CD8-positive, alpha-beta memory T cell (primary cell): ENCODE measurements around the gene DPYSL5. TPM values are rescaled to one million over a fixed set of nuclear protein-coding genes. Genes with fewer than 3 reads are reported as not detected.

Experiments used
- CTCF ChIA-PET: fragments of 350-600 bp; sonication (Branson Sonifier 250); formaldehyde crosslinking; loops from one replicate; lab custom pipeline; 2021; ENCODE audit warnings: antibody characterized with exemption; lab: Charles Lee
- POLR2A ChIA-PET: fragments of 350-600 bp; sonication (Branson Sonifier 250); formaldehyde crosslinking; loops from one replicate; lab custom pipeline; 2021; ENCODE audit warnings: antibody characterized with exemption; lab: Charles Lee
- DNase-seq, 5 donors: peaks; one replicate each; pipeline versions ENCODE4 v3.0.0 to v3.0.0-alpha.2; 2020 to 2022; ENCODE audit warnings: mixed read lengths in 1 of 5
- H3K27ac ChIP-seq: one replicate; pipeline ENCODE4 v1.7.0; 2013; ENCODE audit warnings: low read depth, mild to moderate bottlenecking, low read length, moderate library complexity
- H3K27me3 ChIP-seq: 2 replicates; pipeline ENCODE4 v1.7.0; 2013; ENCODE audit warnings: low read length, mild to moderate bottlenecking; ENCODE audit not compliant: insufficient read depth, poor library complexity, severe bottlenecking
- H3K36me3 ChIP-seq: 2 replicates; pipeline ENCODE4 v1.7.0; 2013; ENCODE audit warnings: mild to moderate bottlenecking, low read length, moderate library complexity; ENCODE audit not compliant: insufficient read depth
- H3K4me1 ChIP-seq: 2 replicates; pipeline ENCODE4 v1.7.0; 2013; ENCODE audit warnings: mild to moderate bottlenecking, low read length, moderate library complexity; ENCODE audit not compliant: insufficient read depth
- H3K4me3 ChIP-seq: 2 replicates; pipeline ENCODE4 v1.7.0; 2013; ENCODE audit warnings: mild to moderate bottlenecking, low read length
- H3K9me3 ChIP-seq: 2 replicates; pipeline ENCODE4 v1.7.0; 2013; ENCODE audit warnings: mild to moderate bottlenecking, low read length
- H3K27ac Mint-ChIP-seq, 8 donors: one replicate each; pipeline ENCODE4 v1.8.0; 2020 to 2021; ENCODE audit warnings: mixed read lengths in 8 of 8, mild to moderate bottlenecking in 6 of 8, inconsistent platforms in 3 of 8, moderate library complexity in 3 of 8
- H3K27me3 Mint-ChIP-seq, 2 donors: one replicate each; pipeline ENCODE4 v1.8.0; 2020 to 2021; ENCODE audit warnings: mixed read lengths in 2 of 2, mild to moderate bottlenecking in 1 of 2, moderate library complexity in 1 of 2
- H3K36me3 Mint-ChIP-seq, 3 donors: one replicate each; pipeline ENCODE4 v1.8.0; 2020 to 2021; ENCODE audit warnings: mixed read lengths in 3 of 3, inconsistent platforms in 1 of 3, mild to moderate bottlenecking in 1 of 3
- H3K4me1 Mint-ChIP-seq, 3 donors: one replicate each; pipeline ENCODE4 v1.8.0; 2020 to 2021; ENCODE audit warnings: mixed read lengths in 3 of 3, inconsistent platforms in 1 of 3, mild to moderate bottlenecking in 1 of 3
- H3K4me3 Mint-ChIP-seq, 7 donors: one replicate each; pipeline ENCODE4 v1.8.0; 2020 to 2021; ENCODE audit warnings: mixed read lengths in 7 of 7, mild to moderate bottlenecking in 6 of 7, moderate library complexity in 4 of 7, inconsistent platforms in 2 of 7
- H3K9me3 Mint-ChIP-seq, 5 donors: one replicate each; pipeline ENCODE4 v1.8.0; 2020 to 2022; ENCODE audit warnings: mixed read lengths in 5 of 5, mild to moderate bottlenecking in 3 of 5, moderate library complexity in 2 of 5, inconsistent platforms in 1 of 5
- polyA plus RNA-seq: library from polyadenylated mRNA; unstranded; fragments of 300-500 nt; fragmentation: Illumina TruSeq; gene quantifications from one replicate; pipeline ENCODE4 v1.2.3, GENCODE V29; 2021
- total RNA-seq, 2 experiments: library from RNA; stranded (reverse); gene quantifications; one replicate each; pipeline ENCODE4 v1.2.3, GENCODE V29; 2021

DPYSL5 gene
- total and polyA plus RNA-seq, 3 experiments from 2014 or later = not detected

GRCh38 chr2:26903676-26904075 lies 55.7 kb downstream of the DPYSL5 start:
- ChIA-PET CTCF (no interaction called here), POLR2A (interaction anchor here (0.6 kb wide), 1 partner anchor 118 kb away, joined by 3 read pairs; the partner anchor contains the start of gene CENPA)
- Mint-ChIP-seq H3K36me3 (no peaks in the 10 kb centered on the region), H3K4me1 (no peaks in the 10 kb centered on the region), H3K9me3 (no peaks in the 10 kb centered on the region), H3K27ac (no peak overlapping the region), H3K4me3 (no peak overlapping the region), H3K27me3 (peaks cover 1 to 30% of the 10 kb centered on the region in 2 donors)
- Histone ChIP-seq H3K27ac (no peak overlapping the region), H3K9me3 (no peaks in the 10 kb centered on the region), H3K27me3 (no peaks in the 10 kb centered on the region), H3K36me3 (no peaks in the 10 kb centered on the region), H3K4me3 (no peak overlapping the region), H3K4me1 (no peaks in the 10 kb centered on the region)
- DNase-seq = no peak

GRCh38 chr2:26904839-26905238 lies 56.9 kb downstream of the DPYSL5 start:
- CTCF ChIA-PET = no interaction called here
- H3K27me3 ChIP-seq = no peaks in the 10 kb centered on the region

GRCh38 chr2:26905341-26906198 lies 57.6 kb downstream of the DPYSL5 start:
- no peaks in the 10 kb centered on the region for H3K4me1 ChIP-seq
- H3K27ac Mint-ChIP-seq = no peak overlapping the region
- no peaks in the 10 kb centered on the region for H3K27me3 ChIP-seq
- H3K4me3 Mint-ChIP-seq = peak overlapping the region in 1 of 7 donors; percentile 29
- H3K4me3 ChIP-seq = no peak overlapping the region
- H3K9me3 ChIP-seq = no peaks in the 10 kb centered on the region
- no peak overlapping the region for H3K27ac ChIP-seq
- no peak for DNase-seq
- H3K36me3 Mint-ChIP-seq = no peaks in the 10 kb centered on the region
- H3K27me3 Mint-ChIP-seq = peaks cover 1 to 35% of the 10 kb centered on the region in 2 donors
- H3K4me1 Mint-ChIP-seq = no peaks in the 10 kb centered on the region
- POLR2A ChIA-PET = no interaction called here
- no peaks in the 10 kb centered on the region for H3K9me3 Mint-ChIP-seq
- CTCF ChIA-PET = interaction anchor here (0.6 kb wide), 1 partner anchor 419 kb away, joined by 3 read pairs; no protein-coding TSS in a partner anchor
- no peaks in the 10 kb centered on the region for H3K36me3 ChIP-seq

More at GRCh38 chr2:26904839-26905238, 56.9 kb downstream of the DPYSL5 start:
- POLR2A ChIA-PET = no interaction called here
- Mint-ChIP-seq H3K4me3 (peak overlapping the region in 1 of 7 donors; percentile 41), H3K9me3 (no peaks in the 10 kb centered on the region), H3K4me1 (no peaks in the 10 kb centered on the region), H3K27ac (no peak overlapping the region), H3K27me3 (peaks cover 1 to 29% of the 10 kb centered on the region in 2 donors), H3K36me3 (no peaks in the 10 kb centered on the region)
- Histone ChIP-seq H3K9me3 (no peaks in the 10 kb centered on the region), H3K36me3 (no peaks in the 10 kb centered on the region), H3K27ac (no peak overlapping the region), H3K4me3 (no peak overlapping the region), H3K4me1 (no peaks in the 10 kb centered on the region)
- DNase-seq = no peak

- Mint-ChIP-seq H3K9me3 (peaks cover 0 to 3% (median 0%) of the 10 kb centered on the region in 5 donors), H3K27me3 (peaks cover 1 to 42% of the 10 kb centered on the region in 2 donors), H3K4me1 (no peaks in the 10 kb centered on the region), H3K27ac (no peak overlapping the region), H3K4me3 (no peak overlapping the region), H3K36me3 (no peaks in the 10 kb centered on the region)
- Histone ChIP-seq H3K4me3 (no peak overlapping the region), H3K36me3 (no peaks in the 10 kb centered on the region), H3K27ac (no peak overlapping the region), H3K27me3 (no peaks in the 10 kb centered on the region), H3K9me3 (no peaks in the 10 kb centered on the region), H3K4me1 (no peaks in the 10 kb centered on the region)
- no peak for DNase-seq
- POLR2A ChIA-PET = no interaction called here
- CTCF ChIA-PET = no interaction called here
Measured at GRCh38 chr2:26907416-26907815, 59.5 kb downstream of the DPYSL5 start.

- Histone ChIP-seq H3K27me3 (peaks cover 7% of the 10 kb centered on the region), H3K4me3 (no peak overlapping the region), H3K9me3 (no peaks in the 10 kb centered on the region), H3K4me1 (no peaks in the 10 kb centered on the region), H3K36me3 (no peaks in the 10 kb centered on the region), H3K27ac (no peak overlapping the region)
- H3K27me3 Mint-ChIP-seq = peaks cover 9 to 53% of the 10 kb centered on the region in 2 donors
- no peaks in the 10 kb centered on the region for H3K36me3 Mint-ChIP-seq
- CTCF ChIA-PET = no interaction called here
- H3K4me3 Mint-ChIP-seq = no peak overlapping the region
- H3K9me3 Mint-ChIP-seq = peaks cover 0 to 3% (median 0%) of the 10 kb centered on the region in 5 donors
- no peak overlapping the region for H3K27ac Mint-ChIP-seq
- DNase-seq = no peak
- POLR2A ChIA-PET = no interaction called here
- no peaks in the 10 kb centered on the region for H3K4me1 Mint-ChIP-seq
Measured at GRCh38 chr2:26910176-26910575, 62.2 kb downstream of the DPYSL5 start.

GRCh38 chr2:26911911-26912861 lies 64.3 kb downstream of the DPYSL5 start:
- Histone ChIP-seq H3K4me1 (no peaks in the 10 kb centered on the region), H3K4me3 (no peak overlapping the region), H3K36me3 (no peaks in the 10 kb centered on the region), H3K27ac (no peak overlapping the region), H3K9me3 (no peaks in the 10 kb centered on the region), H3K27me3 (peaks cover 7% of the 10 kb centered on the region)
- POLR2A ChIA-PET = no interaction called here
- Mint-ChIP-seq H3K36me3 (no peaks in the 10 kb centered on the region), H3K27me3 (peaks cover 9 to 47% of the 10 kb centered on the region in 2 donors), H3K4me3 (no peak overlapping the region), H3K4me1 (no peaks in the 10 kb centered on the region), H3K9me3 (peaks cover 0 to 3% (median 0%) of the 10 kb centered on the region in 5 donors), H3K27ac (no peak overlapping the region)
- CTCF ChIA-PET = no interaction called here
- DNase-seq = no peak

- Mint-ChIP-seq H3K27ac (no peak overlapping the region), H3K4me1 (no peaks in the 10 kb centered on the region), H3K4me3 (no peak overlapping the region), H3K9me3 (peaks cover 0 to 3% (median 0%) of the 10 kb centered on the region in 5 donors), H3K36me3 (no peaks in the 10 kb centered on the region), H3K27me3 (peaks cover 8 to 40% of the 10 kb centered on the region in 2 donors)
- Histone ChIP-seq H3K4me3 (no peak overlapping the region), H3K36me3 (no peaks in the 10 kb centered on the region), H3K4me1 (no peaks in the 10 kb centered on the region), H3K9me3 (no peaks in the 10 kb centered on the region), H3K27me3 (peaks cover 7% of the 10 kb centered on the region), H3K27ac (no peak overlapping the region)
- POLR2A ChIA-PET = no interaction called here
- CTCF ChIA-PET = no interaction called here
- no peak for DNase-seq
Measured at GRCh38 chr2:26913606-26913998, 65.7 kb downstream of the DPYSL5 start.
